ENCODE measurements around the gene OR11A1.

OR11A1 gene

DNA sequence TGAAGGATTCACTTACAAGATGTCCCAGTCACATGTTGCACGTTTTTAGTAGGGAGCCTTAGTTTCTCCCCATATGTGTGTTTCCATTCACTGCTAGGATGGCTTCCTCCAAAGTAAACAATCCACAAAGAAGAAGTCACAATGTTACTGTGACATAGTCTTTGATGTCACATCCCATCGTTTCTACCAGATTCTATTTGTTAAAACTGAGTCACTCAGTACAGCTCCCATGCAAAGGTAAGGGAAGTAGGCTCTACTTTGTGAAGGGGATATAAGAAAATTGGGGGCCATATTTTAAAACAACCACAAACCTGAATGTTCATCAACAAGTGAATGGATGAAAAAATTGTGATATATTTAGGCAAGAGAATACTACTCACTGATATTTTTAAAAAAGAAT is at the start of gene OR11A1, which contains the start of gene OR2H1:
Gene OR11A1, minus strand, starts transcription at position 101 of the 400 bp plus-strand sequence. CDS start 29,430 bp downstream, outside the sequence.
Gene OR2H1, plus strand, starts transcription at position 185 of the 400 bp plus-strand sequence. CDS start 4,615 bp downstream, outside the sequence.
- FAIRE-seq, result no peak

DNA sequence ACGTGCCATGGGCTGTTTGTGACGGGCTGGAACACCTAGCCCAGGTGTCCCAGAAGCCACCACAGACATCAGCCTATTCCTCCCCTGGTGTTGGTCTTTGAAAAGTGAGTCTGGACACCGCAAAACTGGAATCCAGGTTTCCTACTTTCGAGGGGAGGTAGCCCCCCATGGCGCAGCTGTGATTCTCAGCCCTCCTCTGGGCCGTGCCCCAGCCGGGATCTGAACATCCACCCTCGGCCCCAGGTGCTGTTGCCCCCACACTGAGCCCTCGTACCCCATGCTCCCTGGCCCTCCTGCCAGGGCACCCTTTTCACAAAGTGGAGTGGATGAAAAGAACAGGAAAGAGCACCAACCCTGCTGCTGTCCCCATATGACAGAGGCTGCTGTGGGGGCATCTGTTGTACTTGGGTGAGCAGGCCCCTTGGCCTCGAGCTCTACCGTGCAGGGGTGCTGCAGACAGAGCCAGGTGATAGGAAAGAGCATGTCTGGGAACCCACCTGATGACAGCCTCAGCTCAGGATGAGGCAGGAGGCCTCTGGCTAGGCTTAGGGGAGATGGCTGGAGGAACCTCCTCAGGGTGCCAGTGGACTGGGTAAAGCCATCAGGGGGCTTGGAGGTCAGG is 49.7 kb upstream of the OR11A1 start:
- FAIRE-seq, result no peak

- FAIRE-seq, result no peak
Measured at GRCh38 chr6:29505808-29506207, 48.9 kb upstream of the OR11A1 start.

GRCh38 chr6:29504961-29505360 is 48.1 kb upstream of the OR11A1 start:
- no peak for FAIRE-seq

GRCh38 chr6:29502597-29502996 is 45.7 kb upstream of the OR11A1 start:
- no peak for FAIRE-seq

DNA sequence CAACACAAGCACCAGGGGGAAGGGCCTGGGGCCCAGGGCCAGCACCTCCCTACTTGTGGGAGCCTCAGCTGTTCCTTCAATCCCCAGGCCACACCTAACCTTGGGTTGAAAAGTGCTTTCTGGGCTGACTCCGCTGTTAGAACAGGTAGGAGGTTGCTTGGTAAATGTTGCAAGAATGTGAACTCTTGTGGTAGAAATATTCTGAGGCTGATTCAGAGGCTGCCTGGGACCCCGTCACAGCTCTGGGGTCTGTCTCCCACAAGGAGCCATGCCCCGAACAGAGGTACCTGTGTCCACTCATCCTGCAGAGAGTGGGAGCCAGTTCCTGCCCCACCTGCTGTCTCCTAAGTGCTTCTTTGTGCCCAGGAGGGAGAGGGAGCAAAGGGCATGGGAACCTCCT is 45.3 kb upstream of the OR11A1 start:
- no peak for FAIRE-seq

- FAIRE-seq, result no peak
Measured at GRCh38 chr6:29501106-29501505, 44.2 kb upstream of the OR11A1 start.

DNA sequence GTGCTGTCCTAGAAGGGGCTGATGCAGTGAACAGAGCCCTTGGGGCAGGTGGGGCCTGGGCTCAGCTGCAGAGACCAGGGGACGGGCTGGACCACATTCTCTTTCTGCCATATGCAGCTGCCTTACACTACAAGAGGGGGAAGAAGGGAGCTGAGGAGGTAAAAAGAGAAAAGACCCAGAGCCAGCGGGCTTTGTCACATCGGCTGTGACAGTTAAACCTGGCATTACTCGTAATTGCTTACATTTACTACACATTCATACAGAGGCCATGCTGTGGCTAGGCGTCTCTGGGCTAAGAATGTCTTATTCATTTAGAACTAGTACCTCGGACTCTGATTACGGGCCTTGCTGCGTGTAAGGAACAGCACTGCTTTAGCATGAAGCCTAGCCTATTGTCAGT is 43.7 kb upstream of the OR11A1 start:
- no peak for FAIRE-seq

DNA sequence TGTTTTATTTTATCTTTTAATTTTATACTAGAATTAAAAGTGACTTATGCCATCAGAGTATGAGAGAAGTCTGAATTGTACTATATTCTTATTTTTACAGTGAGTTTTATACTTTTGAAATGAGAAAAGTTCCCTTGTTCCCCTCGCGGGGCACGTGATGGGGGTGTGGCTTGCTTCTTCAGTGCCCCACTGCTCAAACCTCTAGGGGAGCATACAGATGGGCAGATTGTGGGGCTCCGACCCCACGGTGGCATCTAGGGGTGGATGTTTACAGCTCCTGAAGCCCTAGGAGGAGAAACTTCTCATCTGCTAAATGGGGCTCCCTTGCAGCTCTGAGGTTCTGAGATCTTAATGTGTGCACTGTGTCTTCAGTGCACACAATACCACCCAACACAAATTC is 42.8 kb upstream of the OR11A1 start:
- FAIRE-seq, result no peak

GRCh38 chr6:29496961-29497360 is 40.1 kb upstream of the OR11A1 start:
- no peak for FAIRE-seq

- FAIRE-seq, result no peak
Measured at GRCh38 chr6:29495571-29495970, 38.7 kb upstream of the OR11A1 start.

DNA sequence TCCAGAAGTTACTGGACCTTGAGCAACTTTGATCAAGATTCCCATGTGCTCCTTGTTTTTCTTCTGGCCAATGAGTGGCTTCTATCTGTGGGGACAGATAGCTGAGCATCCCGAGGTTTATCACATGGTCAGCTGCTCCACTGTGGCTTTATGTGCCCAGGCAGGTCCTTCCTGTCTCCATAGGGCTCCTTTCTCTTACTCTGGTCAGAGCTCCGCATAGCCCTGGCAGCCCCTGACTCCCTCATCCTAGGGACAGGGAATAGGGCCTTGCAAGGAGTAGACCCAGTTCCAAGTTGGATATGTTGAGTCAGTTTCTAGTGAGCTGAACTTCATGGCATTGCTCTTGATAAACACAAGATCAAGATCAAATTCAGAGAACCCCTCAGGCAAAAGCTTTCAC is 37.3 kb upstream of the OR11A1 start:
- FAIRE-seq, result no peak

GRCh38 chr6:29493261-29493660 is 36.4 kb upstream of the OR11A1 start:
- no peak for FAIRE-seq

- no peak for FAIRE-seq
Measured at GRCh38 chr6:29491574-29491973, 34.7 kb upstream of the OR11A1 start.

GRCh38 chr6:29490552-29490951 is 33.7 kb upstream of the OR11A1 start:
- FAIRE-seq, result no peak

DNA sequence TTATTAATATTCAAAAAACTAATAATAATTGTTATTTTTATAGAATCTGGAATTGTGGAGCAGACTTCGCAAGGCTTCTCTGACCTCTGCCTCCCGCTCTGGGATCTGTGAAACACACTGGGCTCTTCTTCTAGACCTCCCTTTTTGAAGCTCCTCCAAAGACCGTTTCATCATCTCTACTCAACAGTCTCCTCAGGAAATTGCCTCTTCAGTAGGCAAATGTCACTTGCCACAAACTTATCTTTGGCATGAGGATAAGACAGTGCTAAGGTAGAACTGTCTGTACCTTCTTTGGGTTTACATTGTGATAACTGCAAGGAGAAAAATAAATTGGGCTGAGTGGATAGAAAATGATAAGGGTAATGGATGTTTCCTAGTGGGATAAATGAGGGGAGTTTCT is 33.2 kb upstream of the OR11A1 start:
- no peak for FAIRE-seq

GRCh38 chr6:29489286-29489685 is 32.4 kb upstream of the OR11A1 start:
- no peak for FAIRE-seq

- peak; percentile 90 for FAIRE-seq
Measured at GRCh38 chr6:29488874-29489273, 32.0 kb upstream of the OR11A1 start.

GRCh38 chr6:29487660-29488059 is 30.8 kb upstream of the OR11A1 start, which contains the start of gene MAS1L:
MAS1L (minus strand) TSS chr6:29487956; CDS start chr6:29487902, 54 bp downstream.
- no peak for FAIRE-seq

DNA sequence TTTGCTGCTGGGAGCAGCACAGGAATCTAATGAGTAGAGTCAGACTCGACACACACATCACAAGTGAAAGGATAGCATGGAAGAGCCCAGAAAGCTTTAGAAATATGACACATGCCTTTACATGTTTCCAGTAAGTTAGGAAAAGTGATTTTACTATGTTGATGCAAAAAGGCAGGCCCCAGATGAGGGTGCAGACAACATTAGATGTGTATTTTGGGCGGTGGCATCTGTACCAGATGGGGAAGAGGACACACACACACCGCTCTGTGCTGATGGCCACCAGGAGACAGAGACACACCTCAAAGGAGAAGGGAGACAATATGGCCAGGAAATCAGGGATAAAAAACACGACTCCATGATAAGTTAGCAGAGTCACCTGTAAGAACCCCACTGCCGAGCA is 30.3 kb upstream of the OR11A1 start:
- no peak for FAIRE-seq

DNA sequence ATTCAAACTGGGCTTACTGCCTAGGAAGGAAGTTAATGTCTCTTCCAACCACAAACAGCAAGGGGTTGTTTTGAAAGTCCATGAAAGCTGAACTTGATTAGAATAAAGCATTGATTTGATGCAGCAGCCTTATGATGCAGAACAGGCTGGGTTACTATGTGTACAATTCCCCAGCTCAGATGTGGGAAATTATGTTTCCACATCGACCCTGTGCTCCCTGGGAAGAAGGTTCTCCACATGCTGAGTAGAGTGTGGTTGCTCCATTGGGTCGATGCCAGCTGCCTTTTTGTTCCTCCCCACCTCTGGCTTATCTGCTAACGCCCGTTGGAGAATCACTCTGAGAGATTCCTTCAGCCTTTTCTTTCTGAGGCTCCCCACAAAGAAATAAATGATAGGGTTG is 29.7 kb upstream of the OR11A1 start:
- FAIRE-seq, result no peak

DNA sequence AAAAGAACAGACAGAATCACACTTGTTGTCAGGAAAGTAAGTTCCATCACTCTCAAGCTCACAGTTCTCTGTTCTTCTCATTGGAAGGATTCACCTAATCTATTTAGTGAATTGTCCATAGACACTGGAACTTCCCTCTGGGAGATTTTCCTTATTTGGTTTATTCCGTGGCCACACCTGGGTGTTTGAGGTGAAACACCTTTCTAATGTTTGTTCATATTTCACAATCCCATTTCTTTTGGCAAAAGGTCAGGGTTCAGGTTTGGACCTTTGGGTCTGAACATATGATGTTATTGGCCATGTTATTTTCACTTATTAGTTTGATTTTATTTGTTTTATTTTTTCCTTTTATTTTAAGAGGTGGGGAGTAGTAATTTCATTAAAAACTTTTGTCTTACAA is 26.9 kb upstream of the OR11A1 start:
- FAIRE-seq, result no peak

DNA sequence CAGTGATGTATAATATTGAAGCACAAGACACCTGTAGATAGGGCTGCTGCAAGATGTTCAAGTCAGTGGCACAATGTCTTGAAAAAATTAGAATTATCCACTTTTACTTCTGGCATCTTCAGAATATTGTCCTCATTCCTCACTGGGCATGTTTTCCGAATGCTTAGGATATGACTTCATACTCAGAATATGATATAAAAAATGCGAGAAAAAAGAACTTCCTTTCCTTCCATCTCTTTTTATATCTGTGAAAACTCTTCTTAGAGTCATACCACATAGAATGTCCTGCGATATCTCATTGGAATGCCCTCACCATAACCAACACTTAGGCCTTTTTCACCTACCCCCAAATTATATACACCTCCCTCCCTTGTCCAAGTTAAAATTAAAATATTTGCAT is 26.3 kb upstream of the OR11A1 start:
- no peak for FAIRE-seq

GRCh38 chr6:29479560-29479959 is 22.7 kb upstream of the OR11A1 start:
- FAIRE-seq, result no peak

DNA sequence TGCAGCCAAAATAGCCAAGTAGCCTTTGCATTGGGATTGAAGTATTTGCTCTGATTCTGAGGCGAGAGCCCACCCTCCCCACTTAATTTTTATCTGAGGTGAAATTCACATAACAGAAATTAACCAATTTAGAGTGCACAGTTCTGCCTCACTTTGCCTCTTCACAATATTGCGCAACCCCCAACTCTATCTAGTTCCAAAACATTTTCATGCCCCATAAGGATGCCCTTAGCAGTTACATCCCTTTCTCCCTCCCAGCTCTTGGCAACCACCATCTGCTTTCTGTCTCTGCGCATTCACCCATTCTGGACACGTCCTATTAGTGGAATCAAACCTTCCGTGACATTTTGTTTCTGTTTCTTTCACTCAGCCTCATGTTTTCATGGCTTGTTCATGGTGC is 21.9 kb upstream of the OR11A1 start:
- FAIRE-seq, result no peak
